NCI-H748 (cell line): ENCODE data around the gene RAG1.

Experiments
- DNase-seq: peaks from one replicate; lab custom pipeline; 2025; ENCODE audit not compliant: unreplicated experiment; lab: John Stamatoyannopoulos, UW

Gene RAG1

DNA sequence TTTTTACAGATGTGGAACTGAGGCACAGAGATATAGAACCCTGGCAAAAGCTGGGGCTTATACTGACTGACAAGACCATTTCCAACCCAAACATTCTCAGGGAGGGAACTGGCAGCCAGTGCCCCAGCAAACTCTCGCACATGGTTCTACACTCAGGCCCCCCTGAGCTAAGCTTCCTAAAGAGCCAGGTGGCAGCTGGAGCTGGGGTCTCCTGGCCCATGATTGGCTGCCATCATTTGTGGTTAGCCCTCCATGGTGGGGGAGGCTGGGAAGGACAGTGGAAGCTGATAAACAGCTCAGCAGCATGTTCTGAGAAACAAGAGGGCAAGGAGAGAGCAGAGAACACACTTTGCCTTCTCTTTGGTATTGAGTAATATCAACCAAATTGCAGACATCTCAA is at the start of gene RAG1:
Gene RAG1 (plus strand): TSS at position 314 of the 400 bp plus-strand sequence. CDS start 5,298 bp downstream, outside the sequence.
- no peak for DNase-seq

- no peak for DNase-seq
Observed at GRCh38 chr11:36530840-36531239, 37.0 kb upstream of the RAG1 start.

GRCh38 chr11:36532941-36533601 is 34.7 kb upstream of the RAG1 start:
- no peak for DNase-seq

DNA sequence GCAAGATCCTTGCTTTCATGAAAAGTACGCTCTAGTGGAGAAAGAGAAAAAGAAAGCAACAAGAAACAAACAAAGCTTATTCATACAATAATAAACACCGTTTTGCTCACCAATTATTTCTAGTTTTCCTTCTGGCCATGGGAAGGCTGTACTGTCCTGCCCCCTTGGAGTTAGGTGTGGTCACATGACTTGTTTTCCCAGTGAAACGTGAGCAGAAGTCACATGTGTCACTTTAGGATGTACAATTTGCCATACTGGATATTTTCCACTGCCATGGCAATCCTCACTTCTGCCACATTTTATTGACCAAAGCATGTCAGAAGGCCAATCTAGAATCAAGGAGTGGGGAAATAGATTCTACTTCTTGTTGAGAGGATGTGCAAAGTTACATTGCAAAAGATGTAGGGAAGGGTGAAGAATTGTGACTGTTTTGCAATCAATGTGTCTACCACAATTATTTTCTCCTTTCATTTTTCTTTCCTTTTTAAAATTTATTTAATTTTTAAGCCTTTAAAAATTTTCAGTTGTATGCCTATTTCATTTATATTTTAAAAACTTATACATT is 33.4 kb upstream of the RAG1 start:
- DNase-seq: peak; percentile 15

DNA sequence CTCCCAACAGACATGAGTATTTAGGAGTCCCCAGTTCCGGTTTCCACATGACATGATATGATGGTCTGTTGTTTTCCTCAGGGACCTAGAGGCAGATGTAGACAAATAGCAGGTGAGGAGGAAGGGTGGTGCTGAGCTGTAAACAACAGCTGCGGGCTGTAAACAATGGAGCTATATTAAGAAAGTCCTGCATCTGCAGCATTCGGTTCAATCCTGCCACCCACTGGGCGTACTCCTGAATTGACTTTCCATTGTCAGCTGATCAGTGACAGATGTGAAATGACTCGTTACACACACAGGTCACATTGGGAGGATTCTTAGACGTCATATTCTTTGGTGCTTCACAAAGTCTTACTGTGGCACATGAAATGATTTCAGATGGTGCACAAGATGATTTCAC is 26.8 kb upstream of the RAG1 start:
- peak; percentile 86 for DNase-seq

DNA sequence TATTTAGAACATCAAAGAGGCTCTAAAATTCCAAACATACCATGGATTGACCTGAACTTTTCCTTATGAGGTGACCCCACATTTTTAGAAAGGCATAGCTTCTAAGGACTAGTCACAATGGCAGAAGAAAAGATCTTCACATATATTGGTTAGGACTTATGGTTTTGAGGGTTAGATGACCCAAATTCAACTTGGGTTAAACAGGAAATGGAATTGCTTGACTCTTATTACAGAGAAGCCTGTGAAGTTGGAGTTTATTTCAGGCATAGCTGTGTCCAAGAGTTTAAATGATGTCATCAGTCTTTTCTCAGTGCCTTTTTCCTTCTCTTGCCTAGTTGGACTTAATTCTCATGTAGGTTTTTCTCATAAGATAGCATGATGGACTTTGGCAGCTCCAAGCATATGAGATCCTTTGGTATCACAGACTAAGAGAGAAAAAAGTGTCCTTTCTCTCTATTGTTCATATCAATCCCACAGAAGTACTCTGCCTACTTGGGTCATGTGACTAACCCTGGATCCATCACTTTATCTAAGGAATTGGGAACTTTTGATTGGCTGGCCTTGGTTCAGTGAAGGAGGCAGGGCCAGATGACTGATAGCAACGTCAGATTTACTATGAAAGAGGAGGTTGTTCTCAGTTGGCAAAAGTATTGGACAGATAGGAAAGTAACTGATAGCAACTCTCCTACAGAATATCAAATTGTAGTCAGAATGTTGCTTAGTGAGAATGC is 17.3 kb upstream of the RAG1 start:
- no peak for DNase-seq

DNA sequence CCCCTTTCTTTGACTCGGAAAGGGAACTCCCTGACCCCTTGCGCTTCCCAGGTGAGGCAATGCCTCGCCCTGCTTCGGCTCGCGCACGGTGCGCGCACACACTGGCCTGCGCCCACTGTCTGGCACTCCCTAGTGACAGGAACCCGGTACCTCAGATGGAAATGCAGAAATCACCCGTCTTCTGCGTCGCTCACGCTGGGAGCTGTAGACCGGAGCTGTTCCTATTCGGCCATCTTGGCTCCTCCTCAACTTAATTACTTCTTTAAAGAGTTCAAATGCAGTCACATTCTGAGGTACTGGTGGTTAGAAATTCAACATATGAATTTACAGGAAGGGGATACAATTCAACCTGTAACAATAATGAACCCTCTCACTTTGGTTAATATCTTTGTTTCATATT is 10.4 kb upstream of the RAG1 start:
- peak; percentile 73 for DNase-seq

DNA sequence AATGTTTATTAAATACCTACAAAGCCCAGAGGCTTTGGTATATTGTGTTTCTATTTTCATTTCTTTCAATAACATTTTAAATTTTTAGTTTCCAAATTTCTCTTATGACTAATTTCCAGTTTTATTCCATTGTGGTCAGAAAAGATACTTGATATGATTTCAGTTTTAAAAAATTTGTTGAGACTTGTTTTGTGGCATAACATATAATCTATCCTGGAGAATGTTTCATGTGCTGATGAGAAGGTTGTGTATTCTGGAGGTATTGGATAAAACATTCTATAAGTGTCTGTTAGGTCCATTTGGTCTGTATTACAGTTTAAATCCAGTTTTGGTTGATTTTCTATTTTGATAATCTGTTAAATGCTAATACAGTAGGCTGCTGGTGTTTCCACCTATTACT is 9.8 kb upstream of the RAG1 start:
- DNase-seq: no peak

DNA sequence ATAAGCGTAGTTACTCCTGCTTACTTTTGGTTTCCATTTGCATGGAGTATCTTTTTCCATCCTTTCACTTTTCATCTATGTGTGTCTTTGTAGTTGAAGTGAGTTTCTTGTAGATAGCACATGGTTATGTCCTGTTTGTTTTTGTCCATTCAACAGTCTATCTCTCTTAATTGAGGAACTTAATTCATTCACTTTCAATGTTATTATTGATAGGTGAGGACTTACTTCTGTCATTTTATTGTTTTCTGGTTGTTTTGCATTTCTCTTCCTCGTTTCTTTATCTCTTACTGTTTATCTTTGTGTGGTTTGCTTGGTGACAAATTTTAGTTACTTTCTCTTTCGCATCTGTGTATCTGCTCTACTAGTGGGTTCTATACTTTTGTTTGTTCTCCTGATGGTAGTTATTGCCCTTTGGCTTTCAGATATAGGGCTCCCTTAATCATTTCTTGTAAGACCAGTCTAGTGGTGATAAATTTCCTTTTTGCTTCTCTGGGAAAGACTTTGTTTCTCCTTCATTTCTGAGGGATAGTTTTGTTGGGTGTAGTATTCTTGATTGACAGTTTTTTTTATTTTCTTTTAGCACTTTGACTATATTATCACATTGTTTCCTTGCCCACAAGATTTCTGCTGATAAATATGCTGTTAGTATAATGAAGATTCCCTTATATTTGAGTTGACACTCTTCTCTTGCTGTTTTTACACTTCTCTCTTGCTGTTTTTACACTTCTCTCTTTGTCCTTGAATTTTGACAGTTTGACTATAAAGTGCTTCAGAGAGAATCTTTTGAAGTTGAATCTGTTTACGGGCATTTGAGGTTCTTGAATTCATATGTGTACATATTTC is 9.0 kb upstream of the RAG1 start:
- DNase-seq: no peak

- DNase-seq: peak; percentile 68
Observed at GRCh38 chr11:36564376-36565030, 3.3 kb upstream of the RAG1 start.

- DNase-seq: no peak
Observed at GRCh38 chr11:36565031-36565610, 2.7 kb upstream of the RAG1 start.

DNA sequence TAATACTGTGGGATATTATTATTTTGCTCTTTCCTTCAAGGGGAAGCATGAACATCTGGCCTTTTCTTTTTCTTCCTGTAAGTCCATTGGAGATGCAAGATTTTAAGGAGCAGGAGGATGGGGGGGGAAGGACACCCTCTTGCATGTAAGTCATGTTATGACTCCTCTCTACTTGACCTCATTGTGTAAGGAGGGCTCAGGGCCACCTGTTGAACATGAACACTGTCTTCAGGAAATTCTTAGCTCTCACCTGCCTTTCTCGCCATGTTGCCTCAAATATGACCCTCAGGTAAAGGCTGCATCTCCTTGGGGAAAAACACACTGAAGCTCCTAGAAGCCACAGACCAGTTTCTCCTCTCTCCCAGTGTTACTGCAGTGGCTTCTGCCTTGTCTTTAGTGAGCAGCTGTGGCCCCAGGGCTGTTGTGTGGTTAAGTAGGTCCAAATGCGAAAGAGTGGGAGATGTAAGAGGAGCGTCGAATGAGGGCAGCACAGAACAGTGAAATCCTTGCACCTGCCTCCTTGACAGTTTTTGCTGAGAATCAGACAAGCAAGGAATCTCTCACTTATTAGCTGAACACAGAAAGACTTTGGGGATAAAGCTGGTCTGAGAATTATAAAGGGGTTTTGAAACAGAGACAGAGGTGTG is 1.3 kb upstream of the RAG1 start:
- DNase-seq: no peak

DNA sequence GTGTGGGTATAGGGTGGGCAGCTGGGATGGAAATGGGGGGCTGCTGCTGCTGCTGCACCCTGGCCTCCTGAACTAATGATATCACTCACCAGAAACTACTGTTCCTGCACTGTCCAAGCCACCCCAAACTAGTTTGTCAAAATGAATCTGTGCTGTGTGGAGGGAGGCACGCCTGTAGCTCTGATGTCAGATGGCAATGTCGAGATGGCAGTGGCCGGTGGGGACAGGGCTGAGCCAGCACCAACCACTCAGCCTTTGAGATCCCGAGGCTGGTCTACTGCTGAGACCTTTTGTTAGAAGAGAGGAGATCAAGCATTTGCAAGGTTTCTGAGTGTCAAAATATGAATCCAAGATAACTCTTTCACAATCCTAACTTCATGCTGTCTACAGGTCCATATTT is 1.3 kb downstream of the RAG1 start:
- DNase-seq: no peak

GRCh38 chr11:36574486-36574885 is 6.7 kb downstream of the RAG1 start:
- no peak for DNase-seq

- DNase-seq: no peak
Observed at GRCh38 chr11:36577373-36577772, 9.6 kb downstream of the RAG1 start.

GRCh38 chr11:36577859-36578258 is 10.1 kb downstream of the RAG1 start:
- DNase-seq: no peak

- no peak for DNase-seq
Observed at GRCh38 chr11:36578458-36578857, 10.7 kb downstream of the RAG1 start.

DNA sequence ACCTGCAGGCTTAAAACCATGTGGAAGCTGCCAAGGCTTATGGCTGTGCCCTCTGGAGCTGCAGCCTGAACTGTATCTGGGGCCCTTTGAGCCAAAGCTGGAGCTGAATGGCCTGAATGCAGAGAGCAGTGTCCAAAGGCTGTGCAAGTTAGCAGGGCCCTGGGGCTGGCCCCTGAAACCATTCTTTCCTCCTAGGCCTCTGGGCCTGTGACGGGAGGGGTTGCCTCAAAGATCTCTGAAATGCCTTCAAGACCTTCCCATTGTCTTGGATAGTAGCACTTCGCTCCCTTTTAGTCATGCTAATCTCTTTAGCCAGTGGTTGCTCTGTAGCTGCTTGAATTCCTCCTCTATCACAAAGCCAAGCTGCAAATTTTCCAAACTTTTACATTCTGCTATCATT is 13.7 kb downstream of the RAG1 start:
- DNase-seq: no peak

DNA sequence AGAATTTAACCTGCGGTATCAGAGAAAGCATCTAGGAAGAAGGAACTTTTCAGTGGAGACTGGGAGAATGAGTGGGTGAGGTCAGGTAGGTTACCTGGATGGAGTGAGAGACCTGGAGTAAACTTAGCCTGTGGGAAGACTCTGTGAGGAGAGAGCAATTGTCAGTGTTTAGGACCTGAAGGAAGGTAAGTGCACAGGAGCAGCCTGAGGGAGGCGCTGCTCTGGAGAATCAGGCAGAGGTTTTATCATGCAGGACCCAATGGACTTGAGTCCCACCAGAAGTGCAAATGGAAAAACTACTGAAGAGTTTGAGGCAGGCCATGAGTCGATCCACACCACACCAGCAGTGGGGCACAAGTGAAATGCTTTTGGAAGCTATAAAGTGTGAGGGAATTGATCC is 15.9 kb downstream of the RAG1 start:
- no peak for DNase-seq

GRCh38 chr11:36586543-36586942 is 18.7 kb downstream of the RAG1 start:
- DNase-seq: no peak
